ENCODE data around the gene CDC14C. TPM values are rescaled to one million over a fixed set of nuclear protein-coding genes. Genes with fewer than 3 reads are reported as not detected.

The CDC14C gene
- total RNA-seq, 1 donor from 2014 or later = not detected

- TF ChIP-seq CTCF (IDR thresholded peaks at IDR 0.05; ENCODE audit: insufficient read depth, low read length, poor library complexity, severe bottlenecking) = no peak
- Histone ChIP-seq H3K4me3 (ENCODE audit: low read depth, low read length) (no peak overlapping the region), H3K36me3 (ENCODE audit: control insufficient read depth, insufficient read depth, low read length) (no peaks in the 10 kb centered on the region), H3K27me3 (ENCODE audit: control insufficient read depth, insufficient read depth, low read length) (no peaks in the 10 kb centered on the region)
- no peak for DNase-seq (ENCODE audit: low read depth)
These were observed 38.6 kb downstream of the CDC14C start for GRCh38 chr7:48962821-48963505.

GRCh38 chr7:48964074-48964473, 39.7 kb downstream of the CDC14C start:
- DNase-seq (ENCODE audit: low read depth) = no peak
- TF ChIP-seq CTCF (IDR thresholded peaks at IDR 0.05; ENCODE audit: insufficient read depth, low read length, poor library complexity, severe bottlenecking) = no peak
- H3K4me3 ChIP-seq (ENCODE audit: low read depth, low read length) = no peak overlapping the region
- H3K27me3 ChIP-seq (ENCODE audit: control insufficient read depth, insufficient read depth, low read length) = no peaks in the 10 kb centered on the region
- no peaks in the 10 kb centered on the region for H3K36me3 ChIP-seq (ENCODE audit: control insufficient read depth, insufficient read depth, low read length)

- H3K27me3 ChIP-seq (ENCODE audit: control insufficient read depth, insufficient read depth, low read length) = no peaks in the 10 kb centered on the region
- DNase-seq (ENCODE audit: low read depth) = no peak
- no peak overlapping the region for H3K4me3 ChIP-seq (ENCODE audit: low read depth, low read length)
- no peaks in the 10 kb centered on the region for H3K36me3 ChIP-seq (ENCODE audit: control insufficient read depth, insufficient read depth, low read length)
- no peak for TF ChIP-seq CTCF (IDR thresholded peaks at IDR 0.05; ENCODE audit: insufficient read depth, low read length, poor library complexity, severe bottlenecking)
These were observed 46.8 kb downstream of the CDC14C start for GRCh38 chr7:48971173-48971572.

GRCh38 chr7:48976253-48976652, 51.9 kb downstream of the CDC14C start:
- DNase-seq (ENCODE audit: low read depth) = no peak

GRCh38 chr7:48976850-48977249, 52.5 kb downstream of the CDC14C start:
- Histone ChIP-seq H3K4me3 (ENCODE audit: low read depth, low read length) (no peak overlapping the region), H3K36me3 (ENCODE audit: control insufficient read depth, insufficient read depth, low read length) (no peaks in the 10 kb centered on the region), H3K27me3 (ENCODE audit: control insufficient read depth, insufficient read depth, low read length) (no peaks in the 10 kb centered on the region)
- no peak for TF ChIP-seq CTCF (IDR thresholded peaks at IDR 0.05; ENCODE audit: insufficient read depth, low read length, poor library complexity, severe bottlenecking)
- DNase-seq (ENCODE audit: low read depth) = no peak

More at GRCh38 chr7:48976253-48976652, 51.9 kb downstream of the CDC14C start:
- Histone ChIP-seq H3K27me3 (ENCODE audit: control insufficient read depth, insufficient read depth, low read length) (no peaks in the 10 kb centered on the region), H3K36me3 (ENCODE audit: control insufficient read depth, insufficient read depth, low read length) (no peaks in the 10 kb centered on the region), H3K4me3 (ENCODE audit: low read depth, low read length) (no peak overlapping the region)
- no peak for TF ChIP-seq CTCF (IDR thresholded peaks at IDR 0.05; ENCODE audit: insufficient read depth, low read length, poor library complexity, severe bottlenecking)

Measured in kidney epithelial cell (primary cell).